SU-DHL-6 (cell line): ENCODE results near the gene PRMT1.

ENCODE experiments used
- H2AFZ ChIP-seq: fragments of 200-600 bp; sonication (generic); 2 replicates; pipeline ENCODE4 v1.6.1; 2014; ENCODE audit warnings: low read depth, mild to moderate bottlenecking, moderate library complexity, mixed read lengths, antibody characterized with exemption, low read length; ENCODE audit not compliant: severe bottlenecking
- H3F3A ChIP-seq: fragments of 200-600 bp; shearing (Covaris generic); 2 replicates; pipeline ENCODE4 v1.6.0; 2016; ENCODE audit warnings: antibody characterized with exemption, mild to moderate bottlenecking; ENCODE audit not compliant: insufficient read depth
- H3K27ac ChIP-seq: fragments of 200-600 bp; sonication (generic); 2 replicates; pipeline ENCODE4 v1.5.1; 2016; ENCODE audit warnings: low read depth, mild to moderate bottlenecking, low read length, moderate library complexity, mixed read lengths
- H3K27me3 ChIP-seq: fragments of 200-600 bp; sonication (generic), shearing (Covaris generic); 2 replicates; pipeline ENCODE4 v1.6.0; 2014; ENCODE audit warnings: mild to moderate bottlenecking, low read length
- H3K36me3 ChIP-seq: fragments of 200-600 bp; sonication (generic); 2 replicates; pipeline ENCODE4 v1.6.1; 2014; ENCODE audit warnings: mild to moderate bottlenecking, low read length, mixed read lengths
- H3K4me2 ChIP-seq: fragments of 300-600, 200-600 bp; shearing (Covaris generic), sonication (generic); 2 replicates; pipeline ENCODE4 v1.6.0; 2014; ENCODE audit warnings: low read length, low read depth, mild to moderate bottlenecking; ENCODE audit not compliant: poor library complexity, severe bottlenecking
- H3K4me3 ChIP-seq: fragments of 200-600 bp; sonication (generic); 2 replicates; pipeline ENCODE4 v1.5.1; 2014; ENCODE audit warnings: antibody characterized with exemption, low read length, mild to moderate bottlenecking, mixed read lengths; ENCODE audit not compliant: insufficient read depth, poor library complexity, severe bottlenecking
- H3K79me2 ChIP-seq: fragments of 200-600 bp; sonication (generic); 2 replicates; pipeline ENCODE4 v1.6.1; 2014; ENCODE audit warnings: mild to moderate bottlenecking, low read length, moderate library complexity; ENCODE audit not compliant: insufficient read depth
- H3K9ac ChIP-seq: fragments of 200-600 bp; sonication (generic); 2 replicates; pipeline ENCODE4 v1.7.0; 2014; ENCODE audit warnings: mild to moderate bottlenecking, low read length
- H3K9me2 ChIP-seq: fragments of 200-600 bp; sonication (generic); replicated peaks from 2 replicates; pipeline ENCODE4 v1.6.1; 2014; ENCODE audit warnings: low read length; ENCODE audit not compliant: insufficient read depth
- H3K9me3 ChIP-seq: fragments of 200-600 bp; sonication (generic); 2 replicates; pipeline ENCODE4 v1.6.1; 2014; ENCODE audit warnings: low read length, mixed read lengths; ENCODE audit not compliant: insufficient read depth
- H4K20me1 ChIP-seq: fragments of 200-600 bp; sonication (generic); 2 replicates; pipeline ENCODE4 v1.6.1; 2014; ENCODE audit warnings: low read depth, mild to moderate bottlenecking, antibody characterized with exemption, low read length, moderate library complexity, mixed read lengths
- EZH2phosphoT487 ChIP-seq: fragments of 200-600 bp; sonication (generic), shearing (Covaris generic); conservative IDR thresholded peaks from 2 replicates; pipeline ENCODE4 v1.6.1; 2018; ENCODE audit warnings: mild to moderate bottlenecking, antibody characterized with exemption, low read length, moderate library complexity, mixed read lengths
- TF ChIP-seq, protein P1 (sequence below): fragments of 200-600 bp; sonication (generic); IDR thresholded peaks from one replicate; pipeline ENCODE4 v1.5.1; 2017; ENCODE audit warnings: antibody characterized with exemption, mild to moderate bottlenecking, low read length, moderate library complexity; ENCODE audit not compliant: insufficient read depth, poor library complexity, severe bottlenecking

PRMT1 gene

DNA sequence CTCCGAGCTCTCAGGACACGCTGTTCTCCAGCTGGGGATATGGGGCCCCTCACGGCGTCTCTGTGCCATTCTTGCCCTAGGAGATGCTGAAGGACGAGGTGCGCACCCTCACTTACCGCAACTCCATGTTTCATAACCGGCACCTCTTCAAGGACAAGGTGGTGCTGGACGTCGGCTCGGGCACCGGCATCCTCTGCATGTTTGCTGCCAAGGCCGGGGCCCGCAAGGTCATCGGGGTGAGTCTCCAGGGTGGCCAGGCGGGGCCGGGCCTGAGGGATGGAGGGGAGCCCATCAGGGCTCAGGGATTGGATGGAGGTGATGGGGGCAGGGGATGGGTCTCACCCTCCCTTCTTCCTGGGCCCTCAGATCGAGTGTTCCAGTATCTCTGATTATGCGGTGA lies 4.8 kb downstream of the PRMT1 start:
- H3K27ac ChIP-seq: no peak overlapping the region
- H3K4me2 ChIP-seq: no peak overlapping the region
- H3K36me3 ChIP-seq: peaks cover 19% of the 10 kb centered on the region
- H3F3A ChIP-seq: peaks cover 10% of the 10 kb centered on the region
- no peak overlapping the region for H3K9ac ChIP-seq
- H3K27me3 ChIP-seq: no peaks in the 10 kb centered on the region
- H3K9me2 ChIP-seq: no peaks in the 10 kb centered on the region
- TF ChIP-seq EZH2phosphoT487: no peak
- TF ChIP-seq, protein P1, sequence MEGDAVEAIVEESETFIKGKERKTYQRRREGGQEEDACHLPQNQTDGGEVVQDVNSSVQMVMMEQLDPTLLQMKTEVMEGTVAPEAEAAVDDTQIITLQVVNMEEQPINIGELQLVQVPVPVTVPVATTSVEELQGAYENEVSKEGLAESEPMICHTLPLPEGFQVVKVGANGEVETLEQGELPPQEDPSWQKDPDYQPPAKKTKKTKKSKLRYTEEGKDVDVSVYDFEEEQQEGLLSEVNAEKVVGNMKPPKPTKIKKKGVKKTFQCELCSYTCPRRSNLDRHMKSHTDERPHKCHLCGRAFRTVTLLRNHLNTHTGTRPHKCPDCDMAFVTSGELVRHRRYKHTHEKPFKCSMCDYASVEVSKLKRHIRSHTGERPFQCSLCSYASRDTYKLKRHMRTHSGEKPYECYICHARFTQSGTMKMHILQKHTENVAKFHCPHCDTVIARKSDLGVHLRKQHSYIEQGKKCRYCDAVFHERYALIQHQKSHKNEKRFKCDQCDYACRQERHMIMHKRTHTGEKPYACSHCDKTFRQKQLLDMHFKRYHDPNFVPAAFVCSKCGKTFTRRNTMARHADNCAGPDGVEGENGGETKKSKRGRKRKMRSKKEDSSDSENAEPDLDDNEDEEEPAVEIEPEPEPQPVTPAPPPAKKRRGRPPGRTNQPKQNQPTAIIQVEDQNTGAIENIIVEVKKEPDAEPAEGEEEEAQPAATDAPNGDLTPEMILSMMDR: no peak
- peaks cover 10% of the 10 kb centered on the region; the same call in 1 of the 2 replicates for H4K20me1 ChIP-seq
- H3K4me3 ChIP-seq: no peak overlapping the region
- H3K79me2 ChIP-seq: peaks cover 50% of the 10 kb centered on the region
- no peak overlapping the region for H2AFZ ChIP-seq
- no peaks in the 10 kb centered on the region for H3K9me3 ChIP-seq

DNA sequence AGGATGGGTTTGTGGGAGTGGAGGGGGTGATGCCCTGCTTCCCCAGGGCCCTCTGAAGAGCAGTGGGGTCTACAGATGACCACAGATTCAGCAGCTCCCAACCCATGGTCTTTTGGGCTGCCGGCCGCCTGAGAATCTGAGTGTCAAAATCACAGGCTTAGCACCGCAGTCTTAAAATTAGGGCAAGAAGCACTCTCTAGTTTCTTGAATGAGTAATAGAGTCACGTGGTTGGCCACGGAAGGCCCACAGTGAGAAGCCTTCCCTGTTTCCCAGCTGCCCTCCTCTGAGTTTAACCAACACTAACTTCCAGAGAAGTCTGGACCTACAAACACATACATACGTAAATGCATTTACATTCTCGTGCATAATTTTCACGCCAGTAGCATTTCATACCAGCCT lies 5.2 kb downstream of the PRMT1 start:
- H3K27ac ChIP-seq: no peak overlapping the region
- no peak overlapping the region for H3K4me3 ChIP-seq
- no peak overlapping the region for H3K4me2 ChIP-seq
- H4K20me1 ChIP-seq: peaks cover 10% of the 10 kb centered on the region; the same call in 1 of the 2 replicates
- no peak overlapping the region for H3K9ac ChIP-seq
- TF ChIP-seq, protein P1: no peak
- TF ChIP-seq EZH2phosphoT487: no peak
- peaks cover 10% of the 10 kb centered on the region for H3F3A ChIP-seq
- no peaks in the 10 kb centered on the region for H3K27me3 ChIP-seq
- no peak overlapping the region for H2AFZ ChIP-seq
- H3K9me3 ChIP-seq: no peaks in the 10 kb centered on the region
- H3K79me2 ChIP-seq: peaks cover 48% of the 10 kb centered on the region
- H3K9me2 ChIP-seq: no peaks in the 10 kb centered on the region
- H3K36me3 ChIP-seq: peaks cover 19% of the 10 kb centered on the region

DNA sequence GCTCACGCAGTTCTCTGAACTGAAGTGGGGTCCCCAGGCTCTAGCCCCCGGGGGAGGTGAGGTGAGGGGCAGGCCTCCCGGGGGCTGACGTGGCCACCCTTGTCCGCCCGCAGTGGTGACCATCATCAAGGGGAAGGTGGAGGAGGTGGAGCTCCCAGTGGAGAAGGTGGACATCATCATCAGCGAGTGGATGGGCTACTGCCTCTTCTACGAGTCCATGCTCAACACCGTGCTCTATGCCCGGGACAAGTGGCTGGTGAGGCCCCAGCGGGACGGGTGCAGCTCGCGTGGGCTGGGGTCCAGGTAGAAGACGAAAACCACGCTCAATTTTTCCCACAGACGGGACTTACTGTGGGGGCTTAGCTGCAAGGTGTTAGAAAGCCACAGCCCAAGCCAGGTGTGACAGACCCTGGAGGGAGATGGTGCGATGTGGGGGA lies 6.8 kb downstream of the PRMT1 start:
- peaks cover 19% of the 10 kb centered on the region for H3K36me3 ChIP-seq
- H3K27me3 ChIP-seq: no peaks in the 10 kb centered on the region
- no peak overlapping the region for H2AFZ ChIP-seq
- H3K4me2 ChIP-seq: no peak overlapping the region
- H3K9ac ChIP-seq: no peak overlapping the region
- H3K27ac ChIP-seq: no peak overlapping the region
- H3K4me3 ChIP-seq: no peak overlapping the region
- peaks cover 10% of the 10 kb centered on the region; the same call in 1 of the 2 replicates for H4K20me1 ChIP-seq
- TF ChIP-seq EZH2phosphoT487: no peak
- TF ChIP-seq, protein P1: no peak
- peaks cover 6% of the 10 kb centered on the region for H3F3A ChIP-seq
- H3K9me3 ChIP-seq: no peaks in the 10 kb centered on the region
- no peaks in the 10 kb centered on the region for H3K9me2 ChIP-seq
- peaks cover 32% of the 10 kb centered on the region for H3K79me2 ChIP-seq
